Occipital lobe (tissue), 2 donors: Measurements from ENCODE around the gene TNFSF8. TPM values are rescaled to one million over a fixed set of nuclear protein-coding genes. Genes with fewer than 3 reads are reported as not detected.

Experiments
- DNase-seq: peaks from one replicate; lab custom pipeline; 2025; lab: John Stamatoyannopoulos, UW
- total RNA-seq: library from RNA; depleted of rRNA; stranded (reverse); fragments of >200 nt; gene quantifications from one replicate; pipeline ENCODE4 v1.2.3, GENCODE V29; 2014

TNFSF8 gene
- total RNA-seq, 1 donor from 2014 or later, result 1.1 TPM

GRCh38 chr9:114869845-114870244 lies 60.5 kb downstream of the TNFSF8 start:
- no peak for DNase-seq

- no peak for DNase-seq
Measured at GRCh38 chr9:114869378-114869777, 61.0 kb downstream of the TNFSF8 start.

- DNase-seq, result no peak
Measured at GRCh38 chr9:114867327-114867726, 63.1 kb downstream of the TNFSF8 start.

- DNase-seq, result no peak
Measured at GRCh38 chr9:114864471-114864870, 65.9 kb downstream of the TNFSF8 start.

GRCh38 chr9:114861922-114862605 lies 68.3 kb downstream of the TNFSF8 start:
- DNase-seq, result no peak

GRCh38 chr9:114861273-114861672 lies 69.1 kb downstream of the TNFSF8 start:
- no peak for DNase-seq

- no peak for DNase-seq
Measured at GRCh38 chr9:114860187-114860586, 70.2 kb downstream of the TNFSF8 start.

GRCh38 chr9:114856942-114857315 lies 73.5 kb downstream of the TNFSF8 start:
- DNase-seq, result no peak

- no peak for DNase-seq
Measured at GRCh38 chr9:114856215-114856941, 74.0 kb downstream of the TNFSF8 start.

- DNase-seq, result no peak
Measured at GRCh38 chr9:114855488-114855887, 74.9 kb downstream of the TNFSF8 start.

GRCh38 chr9:114854736-114855355 lies 75.5 kb downstream of the TNFSF8 start:
- no peak for DNase-seq

GRCh38 chr9:114853071-114853855 lies 77.1 kb downstream of the TNFSF8 start:
- DNase-seq, result no peak

GRCh38 chr9:114852050-114852594 lies 78.3 kb downstream of the TNFSF8 start:
- DNase-seq, result no peak

GRCh38 chr9:114851306-114851705 lies 79.1 kb downstream of the TNFSF8 start:
- DNase-seq, result no peak

Other genes starting within 250 kb of the TNFSF8 start
- gene TEX48, start 248.4 kb downstream of the TNFSF8 start, total RNA-seq, result not detected
- gene TNFSF15, start 124.6 kb downstream of the TNFSF8 start, total RNA-seq, result 0.16 TPM
- gene TNC, start 187.6 kb upstream of the TNFSF8 start, total RNA-seq, result 73.6 TPM